Spleen (tissue), 11 donors: ENCODE measurements around the gene DEF6. TPM values are rescaled to one million over a fixed set of nuclear protein-coding genes. Genes with fewer than 3 reads are reported as not detected.

Experiments
- DNase-seq: peaks from one replicate; pipeline ENCODE4 v3.0.0-alpha.2; 2020
- H3K27ac ChIP-seq, 8 donors: fragments of 200-600 bp; sonication (generic) in 7 of 8; 1 replicate in 4 of 8; 2 replicates in 4 of 8; pipeline versions ENCODE4 v1.5.0 to v1.8.0; 2016 to 2021; ENCODE audit warnings: inconsistent platforms in 4 of 8, mild to moderate bottlenecking in 4 of 8, moderate library complexity in 1 of 8
- H3K27me3 ChIP-seq, 7 donors: fragments of 200-600 bp; sonication (generic) in 6 of 7; replicated peaks in 1 of 7; 1 replicate in 4 of 7; 2 replicates in 3 of 7; pipeline versions ENCODE4 v1.5.0 to v1.8.0; 2016 to 2021; ENCODE audit warnings: inconsistent platforms in 3 of 7, mild to moderate bottlenecking in 1 of 7
- H3K36me3 ChIP-seq, 6 donors: fragments of 200-600 bp; sonication (generic) in 5 of 6; 1 replicate in 4 of 6; 2 replicates in 2 of 6; pipeline versions ENCODE4 v1.5.0 to v1.8.0; 2016 to 2021; ENCODE audit warnings: inconsistent platforms in 2 of 6
- H3K4me1 ChIP-seq, 6 donors: fragments of 200-600 bp; sonication (generic) in 5 of 6; 1 replicate in 3 of 6; 2 replicates in 3 of 6; pipeline versions ENCODE4 v1.5.0 to v1.8.0; 2016 to 2021; ENCODE audit warnings: inconsistent platforms in 3 of 6
- H3K4me3 ChIP-seq, 8 donors: fragments of 200-600 bp; sonication (generic) in 7 of 8; 1 replicate in 4 of 8; 2 replicates in 4 of 8; pipeline versions ENCODE4 v1.5.0 to v1.8.0; 2016 to 2021; ENCODE audit warnings: inconsistent platforms in 4 of 8, mild to moderate bottlenecking in 4 of 8, moderate library complexity in 2 of 8
- H3K9me3 ChIP-seq, 8 donors: fragments of 200-600 bp; sonication (generic) in 7 of 8; 1 replicate in 4 of 8; 2 replicates in 4 of 8; pipeline versions ENCODE4 v1.5.0 to v1.8.0; 2016 to 2021; ENCODE audit warnings: inconsistent platforms in 4 of 8
- POLR2A ChIP-seq, 3 donors: fragments of 450-650 bp; IDR thresholded peaks; one replicate each; pipeline ENCODE4 v1.5.1; 2017; ENCODE audit warnings: antibody characterized with exemption in 3 of 3, mild to moderate bottlenecking in 1 of 3
- POLR2AphosphoS5 ChIP-seq, 3 donors: sonication (generic); formaldehyde crosslinking; IDR thresholded peaks; one replicate each; pipeline ENCODE4 v1.5.1; 2017; ENCODE audit warnings: antibody characterized with exemption in 3 of 3
- WGBS, 5 donors: extraction: QIAGEN DNeasy Blood & Tissue Kit in 3 of 5; methylation state at CpG; one replicate each; pipeline versions ENCODE4 v1.1.5 to v1.1.7; 2013 to 2018; 5-methylcytosine and 5-hydroxymethylcytosine counted together
- intact Hi-C: fragments of 100-400 bp; cut with DNase I; formaldehyde crosslinking; loops from one replicate; pipeline ENCODE4 v1.15.0; 2023; ENCODE audit warnings: low total_unique reads
- polyA plus RNA-seq, 3 donors: library from polyadenylated mRNA; stranded (reverse); fragments of 200-250 nt; gene quantifications; one replicate each; pipeline ENCODE4 v1.2.1, GENCODE V29; 2013
- total RNA-seq, 7 donors: library from RNA; depleted of rRNA in 3 of 7; stranded (reverse); fragments of >200 nt in 3 of 7; fragmentation: NEBNext Ultra II Directional in 4 of 7; extraction: Animal tissue kit (Norgen Biotek cat#: 25700) in 4 of 7; gene quantifications; one replicate each; pipeline versions ENCODE4 v1.1.0 to v1.2.1, GENCODE V29; 2016 to 2021
- TF ChIP-seq, protein P1 (sequence below), 11 experiments: fragments of 200-600 bp in 7 of 11; fragments of 450-650 bp in 4 of 11; sonication (generic) in 4 of 11; IDR thresholded peaks in 8 of 11; conservative IDR thresholded peaks in 3 of 11; 1 replicate in 7 of 11; 2 replicates in 4 of 11; pipeline versions ENCODE4 v1.4.0 to v1.8.0; 2016 to 2021; ENCODE audit warnings: antibody characterized with exemption in 11 of 11, inconsistent platforms in 4 of 11, mild to moderate bottlenecking in 1 of 11
- donor health status: healthy with polysubstance abuse.
- donor health status: DM: no; HTN: no; CAD: no; lungs with moderate emphysema.
- donor health status: DM: no; HTN: no; CAD: no.
- donor health status: Bipolar disorder and iron deficiency.
- donor health status: healthy.
- donor health status: DM: no; HTN: no; CAD: no.
- donor health status: DM: yes; HTN: yes; CAD: no.

DEF6 gene
- total and polyA plus RNA-seq, 10 donors = 57.9 to 132 (median 73.2) TPM

DNA sequence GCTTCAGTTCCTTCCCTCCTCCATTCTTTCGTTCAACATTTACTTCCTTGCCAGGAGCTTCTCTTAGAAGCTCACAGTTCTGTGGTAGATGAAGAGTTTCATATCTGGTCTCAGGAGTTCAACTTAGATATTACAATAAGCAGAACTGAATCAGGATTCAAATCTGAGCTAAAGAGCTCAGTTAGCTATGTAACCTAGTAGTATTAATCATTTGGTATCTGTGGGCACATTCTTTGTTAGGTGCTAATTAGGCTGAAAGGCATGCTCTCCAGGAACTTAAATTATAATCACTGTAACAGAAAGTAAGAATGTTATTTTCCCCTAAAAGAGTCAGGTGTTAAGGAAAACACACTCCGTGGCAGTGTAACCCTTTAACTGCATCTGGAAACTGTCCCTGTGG lies 29.7 kb upstream of the DEF6 start:
- H3K27ac ChIP-seq = no peak overlapping the region
- H3K9me3 ChIP-seq = no peaks in the 10 kb centered on the region
- intact Hi-C loops = no loop called here
- WGBS, 5 donors = 62 to 86% (median 75%) methylated on average over 2 of the region's 2 CpGs
- H3K36me3 ChIP-seq = peaks cover 0 to 18% (median 0%) of the 10 kb centered on the region in 6 donors
- no peak for TF ChIP-seq POLR2AphosphoS5 (IDR thresholded peaks at IDR 0.05)
- TF ChIP-seq, protein P1, sequence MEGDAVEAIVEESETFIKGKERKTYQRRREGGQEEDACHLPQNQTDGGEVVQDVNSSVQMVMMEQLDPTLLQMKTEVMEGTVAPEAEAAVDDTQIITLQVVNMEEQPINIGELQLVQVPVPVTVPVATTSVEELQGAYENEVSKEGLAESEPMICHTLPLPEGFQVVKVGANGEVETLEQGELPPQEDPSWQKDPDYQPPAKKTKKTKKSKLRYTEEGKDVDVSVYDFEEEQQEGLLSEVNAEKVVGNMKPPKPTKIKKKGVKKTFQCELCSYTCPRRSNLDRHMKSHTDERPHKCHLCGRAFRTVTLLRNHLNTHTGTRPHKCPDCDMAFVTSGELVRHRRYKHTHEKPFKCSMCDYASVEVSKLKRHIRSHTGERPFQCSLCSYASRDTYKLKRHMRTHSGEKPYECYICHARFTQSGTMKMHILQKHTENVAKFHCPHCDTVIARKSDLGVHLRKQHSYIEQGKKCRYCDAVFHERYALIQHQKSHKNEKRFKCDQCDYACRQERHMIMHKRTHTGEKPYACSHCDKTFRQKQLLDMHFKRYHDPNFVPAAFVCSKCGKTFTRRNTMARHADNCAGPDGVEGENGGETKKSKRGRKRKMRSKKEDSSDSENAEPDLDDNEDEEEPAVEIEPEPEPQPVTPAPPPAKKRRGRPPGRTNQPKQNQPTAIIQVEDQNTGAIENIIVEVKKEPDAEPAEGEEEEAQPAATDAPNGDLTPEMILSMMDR (IDR thresholded peaks at IDR 0.05 in 8 of 11, conservative IDR thresholded peaks at IDR 0.05 in 3 of 11) = no peak
- no peak for TF ChIP-seq POLR2A (IDR thresholded peaks at IDR 0.05)
- H3K4me1 ChIP-seq = peaks cover 0 to 29% (median 12%) of the 10 kb centered on the region in 6 donors
- no peak for DNase-seq
- no peak overlapping the region for H3K4me3 ChIP-seq
- no peaks in the 10 kb centered on the region for H3K27me3 ChIP-seq

DNA sequence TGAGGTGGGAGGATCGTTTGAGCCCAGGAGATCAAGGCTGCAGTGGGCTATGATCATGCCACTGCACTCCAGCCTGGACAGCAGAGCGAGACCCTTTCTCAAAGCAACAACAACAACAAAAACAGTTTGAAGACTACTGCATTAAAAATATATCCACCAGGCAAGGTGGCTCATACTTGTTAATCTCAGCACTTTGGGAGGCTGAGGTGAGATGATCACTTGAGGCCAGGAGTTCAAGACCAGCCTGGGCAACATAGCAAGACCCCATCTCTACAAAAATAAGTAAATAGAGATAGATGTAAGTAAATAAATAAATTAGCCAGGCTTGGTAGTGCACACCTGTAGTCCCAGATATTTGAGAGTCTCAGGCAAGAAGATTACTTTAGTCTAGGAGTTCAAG lies 25.6 kb upstream of the DEF6 start:
- intact Hi-C loops = no loop called here
- Histone ChIP-seq H3K9me3 (no peaks in the 10 kb centered on the region), H3K27me3 (no peaks in the 10 kb centered on the region), H3K36me3 (peaks cover 0 to 19% (median 0%) of the 10 kb centered on the region in 6 donors), H3K4me1 (peaks cover 0 to 18% (median 0%) of the 10 kb centered on the region in 6 donors), H3K27ac (no peak overlapping the region), H3K4me3 (no peak overlapping the region)
- no peak for DNase-seq
- 93 to 100% (median 97%) methylated on average over 2 of the region's 2 CpGs for WGBS, 5 donors
- TF ChIP-seq, protein P1 (IDR thresholded peaks at IDR 0.05 in 8 of 11, conservative IDR thresholded peaks at IDR 0.05 in 3 of 11) = no peak
- no peak for TF ChIP-seq POLR2AphosphoS5 (IDR thresholded peaks at IDR 0.05)
- no peak for TF ChIP-seq POLR2A (IDR thresholded peaks at IDR 0.05)

DNA sequence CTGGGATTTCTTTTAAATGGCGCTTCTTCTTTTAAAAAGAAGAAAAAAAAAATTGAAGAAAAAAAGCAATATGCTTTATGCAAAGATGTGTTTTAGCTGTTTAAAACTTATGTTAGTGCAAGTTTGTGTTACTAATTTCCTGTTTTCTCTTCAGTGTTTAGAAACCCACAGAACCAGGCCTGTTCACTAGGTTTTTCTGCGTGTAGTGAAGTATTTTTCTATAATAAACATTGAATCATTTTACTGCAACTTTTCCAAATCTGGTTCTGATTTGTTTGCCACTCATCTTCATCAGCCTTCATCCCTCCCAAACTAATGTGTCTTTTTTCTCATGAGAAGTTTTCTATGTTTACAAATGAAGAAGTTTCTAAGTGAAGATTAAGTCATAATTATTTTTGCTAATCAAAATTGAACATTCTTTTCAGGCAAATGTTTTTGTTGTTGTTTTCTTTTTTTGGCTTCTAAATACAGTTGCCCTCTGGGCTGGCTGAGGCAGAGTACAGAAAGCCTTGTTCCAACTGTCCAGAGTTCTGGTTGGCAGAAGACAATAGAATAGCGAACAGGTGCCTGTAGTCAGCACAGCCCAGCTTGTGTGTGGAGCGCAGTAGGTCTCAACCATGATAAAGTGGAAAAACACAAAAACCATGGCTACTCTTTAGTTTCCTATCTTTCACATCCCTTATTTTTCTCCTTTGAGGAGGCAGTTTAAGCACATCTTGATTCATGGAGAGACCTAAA lies 23.6 kb upstream of the DEF6 start:
- H3K9me3 ChIP-seq = no peaks in the 10 kb centered on the region
- no peak for TF ChIP-seq POLR2A (IDR thresholded peaks at IDR 0.05)
- TF ChIP-seq POLR2AphosphoS5 (IDR thresholded peaks at IDR 0.05) = no peak
- TF ChIP-seq, protein P1 (IDR thresholded peaks at IDR 0.05 in 8 of 11, conservative IDR thresholded peaks at IDR 0.05 in 3 of 11) = no peak
- no peak overlapping the region for H3K27ac ChIP-seq
- no peak overlapping the region for H3K4me3 ChIP-seq
- intact Hi-C loops = no loop called here
- no peaks in the 10 kb centered on the region for H3K27me3 ChIP-seq
- peaks cover 0 to 18% (median 0%) of the 10 kb centered on the region in 6 donors for H3K4me1 ChIP-seq
- 89 to 94% (median 93%) methylated on average over 4 of the region's 4 CpGs for WGBS, 5 donors
- DNase-seq = no peak
- H3K36me3 ChIP-seq = peaks cover 0 to 20% (median 0%) of the 10 kb centered on the region in 6 donors

DNA sequence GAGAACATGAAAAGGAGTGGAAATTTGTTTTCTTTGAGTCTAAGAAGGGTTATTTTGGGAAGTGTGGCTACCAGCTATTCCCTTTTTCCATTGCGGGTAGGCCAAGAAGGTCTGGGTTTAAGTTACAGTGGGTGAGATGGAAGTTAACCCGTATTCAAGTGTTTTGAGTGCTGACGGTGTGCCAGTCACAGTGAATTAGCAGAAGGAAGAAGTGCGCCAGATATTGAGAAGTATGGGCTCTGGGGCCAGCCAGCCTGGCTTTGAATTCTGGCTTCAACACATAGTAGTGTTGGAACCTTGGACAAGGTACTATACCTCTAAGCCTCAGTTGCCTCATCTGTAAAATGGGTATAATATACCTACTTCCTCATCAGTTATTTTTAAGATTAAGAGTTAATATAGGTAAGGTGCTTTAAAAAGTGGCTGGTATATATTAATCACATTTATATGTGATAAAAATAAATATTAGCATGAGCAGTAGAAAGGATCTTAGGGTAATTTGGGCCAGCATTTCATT lies 21.8 kb upstream of the DEF6 start:
- H3K36me3 ChIP-seq = peaks cover 0 to 15% (median 0%) of the 10 kb centered on the region in 6 donors
- no peak for TF ChIP-seq POLR2A (IDR thresholded peaks at IDR 0.05)
- no peak for TF ChIP-seq POLR2AphosphoS5 (IDR thresholded peaks at IDR 0.05)
- TF ChIP-seq, protein P1 (IDR thresholded peaks at IDR 0.05 in 8 of 11, conservative IDR thresholded peaks at IDR 0.05 in 3 of 11) = no peak
- H3K4me1 ChIP-seq = peaks cover 0 to 18% (median 0%) of the 10 kb centered on the region in 6 donors
- WGBS, 5 donors = 69 to 89% (median 80%) methylated on average over 4 of the region's 4 CpGs
- no peaks in the 10 kb centered on the region for H3K9me3 ChIP-seq
- H3K27ac ChIP-seq = no peak overlapping the region
- intact Hi-C loops = no loop called here
- H3K27me3 ChIP-seq = no peaks in the 10 kb centered on the region
- no peak for DNase-seq
- H3K4me3 ChIP-seq = no peak overlapping the region
